Neural progenitor cell (in vitro differentiated cells): ENCODE measurements around the gene ST8SIA5. TPM values are rescaled to one million over a fixed set of nuclear protein-coding genes. Genes with fewer than 3 reads are reported as not detected.

Source experiments
- DNase-seq: peaks from one replicate; pipeline ENCODE4 v3.0.0-alpha.2; 2016; ENCODE audit warnings: low spot score
- H2AFZ ChIP-seq: fragments of 200-600 bp; sonication (generic); replicated peaks from 2 replicates; pipeline ENCODE4 v1.6.1; 2016; ENCODE audit warnings: antibody characterized with exemption
- H3F3A ChIP-seq: fragments of 200-600 bp; sonication (generic); 2 replicates; pipeline ENCODE4 v1.6.1; 2016; ENCODE audit warnings: antibody characterized with exemption, low read depth
- H3K27ac ChIP-seq: fragments of 200-600 bp; sonication (generic); 2 replicates; pipeline ENCODE4 v1.5.1; 2016; ENCODE audit warnings: mild to moderate bottlenecking
- H3K27me3 ChIP-seq: fragments of 200-600 bp; sonication (generic); 2 replicates; pipeline ENCODE4 v1.6.1; 2016; ENCODE audit warnings: mild to moderate bottlenecking, moderate library complexity
- H3K36me3 ChIP-seq: fragments of 200-600 bp; sonication (generic); 2 replicates; pipeline ENCODE4 v1.5.1; 2016
- H3K4me1 ChIP-seq: fragments of 200-600 bp; sonication (generic); 2 replicates; pipeline ENCODE4 v1.6.1; 2016; ENCODE audit warnings: mixed run types
- H3K4me2 ChIP-seq: fragments of 200-600 bp; sonication (generic); 2 replicates; pipeline ENCODE4 v1.6.1; 2016
- H3K4me3 ChIP-seq: fragments of 200-600 bp; sonication (generic); 2 replicates; pipeline ENCODE4 v1.5.1; 2016
- H3K79me2 ChIP-seq: fragments of 200-600 bp; sonication (generic); 2 replicates; pipeline ENCODE4 v1.6.1; 2016; ENCODE audit warnings: low read depth
- H3K9ac ChIP-seq: fragments of 200-600 bp; sonication (generic); 2 replicates; pipeline ENCODE4 v1.6.1; 2016
- H3K9me3 ChIP-seq: fragments of 200-600 bp; sonication (generic); 2 replicates; pipeline ENCODE4 v1.5.1; 2016; ENCODE audit warnings: low read depth
- H4K20me1 ChIP-seq: fragments of 200-600 bp; sonication (generic); 2 replicates; pipeline ENCODE4 v1.6.1; 2016; ENCODE audit warnings: low read depth
- H3K27ac Mint-ChIP-seq: 3 replicates; pipeline ENCODE4 v1.8.0; 2021; ENCODE audit warnings: mixed read lengths
- H3K27me3 Mint-ChIP-seq: 2 replicates; pipeline ENCODE4 v1.8.0; 2022; ENCODE audit warnings: low read depth, mild to moderate bottlenecking, inconsistent platforms, moderate library complexity, mixed read lengths; ENCODE audit not compliant: insufficient read depth
- H3K36me3 Mint-ChIP-seq: 3 replicates; pipeline ENCODE4 v1.8.0; 2021; ENCODE audit warnings: mixed read lengths
- H3K4me1 Mint-ChIP-seq: 3 replicates; pipeline ENCODE4 v1.8.0; 2021; ENCODE audit warnings: mixed read lengths
- H3K4me3 Mint-ChIP-seq: 3 replicates; pipeline ENCODE4 v1.8.0; 2021; ENCODE audit warnings: mild to moderate bottlenecking, moderate library complexity, mixed read lengths
- H3K9me3 Mint-ChIP-seq: 3 replicates; pipeline ENCODE4 v1.8.0; 2020; ENCODE audit warnings: mixed read lengths
- EZH2 ChIP-seq: fragments of 200-600 bp; sonication (generic); IDR thresholded peaks from 2 replicates; pipeline ENCODE4 v1.6.1; 2017; ENCODE audit warnings: antibody characterized with exemption, mild to moderate bottlenecking, moderate library complexity
- EZH2phosphoT487 ChIP-seq: fragments of 200-600 bp; sonication (generic); IDR thresholded peaks from 2 replicates; pipeline ENCODE4 v1.6.1; 2017; ENCODE audit warnings: antibody characterized with exemption
- total RNA-seq: library from RNA; depleted of rRNA; stranded (reverse); fragments of >200 nt; gene quantifications from 2 replicates; pipeline ENCODE4 v1.2.3, GENCODE V29; 2015; ENCODE audit warnings: low replicate concordance
- TF ChIP-seq, protein P1 (sequence below): fragments of 200-600 bp; sonication (generic); IDR thresholded peaks from 2 replicates; pipeline ENCODE4 v1.5.1; 2017; ENCODE audit warnings: antibody characterized with exemption, mild to moderate bottlenecking

The ST8SIA5 gene
- total RNA-seq, 1 donor from 2014 or later: 0.04 TPM

DNA sequence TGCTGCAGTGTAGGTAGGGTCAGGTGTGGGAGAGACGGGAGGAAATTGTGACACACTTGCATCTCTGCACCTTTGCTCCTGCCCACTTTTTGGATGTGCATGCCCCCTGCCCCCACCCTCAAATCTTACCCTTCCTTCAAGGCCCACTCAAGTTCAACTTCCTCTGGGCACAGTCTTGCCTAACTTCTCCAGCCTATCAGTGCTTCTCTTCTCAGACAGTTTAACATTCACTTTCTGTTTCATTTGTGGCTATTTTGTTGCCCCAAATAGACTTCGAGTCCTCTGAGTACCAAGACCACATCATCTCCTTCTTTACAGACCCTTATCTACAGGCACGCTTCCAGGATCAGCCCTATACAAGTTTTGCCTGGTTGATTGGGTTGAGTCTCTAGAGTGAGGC lies 2.7 kb downstream of the ST8SIA5 start:
- Mint-ChIP-seq H3K27me3 (peaks cover 49% of the 10 kb centered on the region), H3K9me3 (no peaks in the 10 kb centered on the region), H3K4me1 (peaks cover 15% of the 10 kb centered on the region), H3K4me3 (no peak overlapping the region), H3K36me3 (no peaks in the 10 kb centered on the region), H3K27ac (no peak overlapping the region)
- H4K20me1 ChIP-seq: peaks cover 35% of the 10 kb centered on the region
- no peaks in the 10 kb centered on the region for H3K36me3 ChIP-seq
- no peak overlapping the region for H3K4me2 ChIP-seq
- no peak overlapping the region for H3K9ac ChIP-seq
- DNase-seq: no peak
- peaks cover 33% of the 10 kb centered on the region for H3F3A ChIP-seq
- no peak overlapping the region for H3K4me3 ChIP-seq
- no peak overlapping the region for H3K27ac ChIP-seq
- H3K79me2 ChIP-seq: no peaks in the 10 kb centered on the region
- H3K9me3 ChIP-seq: no peaks in the 10 kb centered on the region
- H3K4me1 ChIP-seq: peaks cover 9% of the 10 kb centered on the region
- H2AFZ ChIP-seq: no peak overlapping the region
- TF ChIP-seq, protein P1, sequence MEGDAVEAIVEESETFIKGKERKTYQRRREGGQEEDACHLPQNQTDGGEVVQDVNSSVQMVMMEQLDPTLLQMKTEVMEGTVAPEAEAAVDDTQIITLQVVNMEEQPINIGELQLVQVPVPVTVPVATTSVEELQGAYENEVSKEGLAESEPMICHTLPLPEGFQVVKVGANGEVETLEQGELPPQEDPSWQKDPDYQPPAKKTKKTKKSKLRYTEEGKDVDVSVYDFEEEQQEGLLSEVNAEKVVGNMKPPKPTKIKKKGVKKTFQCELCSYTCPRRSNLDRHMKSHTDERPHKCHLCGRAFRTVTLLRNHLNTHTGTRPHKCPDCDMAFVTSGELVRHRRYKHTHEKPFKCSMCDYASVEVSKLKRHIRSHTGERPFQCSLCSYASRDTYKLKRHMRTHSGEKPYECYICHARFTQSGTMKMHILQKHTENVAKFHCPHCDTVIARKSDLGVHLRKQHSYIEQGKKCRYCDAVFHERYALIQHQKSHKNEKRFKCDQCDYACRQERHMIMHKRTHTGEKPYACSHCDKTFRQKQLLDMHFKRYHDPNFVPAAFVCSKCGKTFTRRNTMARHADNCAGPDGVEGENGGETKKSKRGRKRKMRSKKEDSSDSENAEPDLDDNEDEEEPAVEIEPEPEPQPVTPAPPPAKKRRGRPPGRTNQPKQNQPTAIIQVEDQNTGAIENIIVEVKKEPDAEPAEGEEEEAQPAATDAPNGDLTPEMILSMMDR: no peak
- peaks cover 58% of the 10 kb centered on the region for H3K27me3 ChIP-seq

DNA sequence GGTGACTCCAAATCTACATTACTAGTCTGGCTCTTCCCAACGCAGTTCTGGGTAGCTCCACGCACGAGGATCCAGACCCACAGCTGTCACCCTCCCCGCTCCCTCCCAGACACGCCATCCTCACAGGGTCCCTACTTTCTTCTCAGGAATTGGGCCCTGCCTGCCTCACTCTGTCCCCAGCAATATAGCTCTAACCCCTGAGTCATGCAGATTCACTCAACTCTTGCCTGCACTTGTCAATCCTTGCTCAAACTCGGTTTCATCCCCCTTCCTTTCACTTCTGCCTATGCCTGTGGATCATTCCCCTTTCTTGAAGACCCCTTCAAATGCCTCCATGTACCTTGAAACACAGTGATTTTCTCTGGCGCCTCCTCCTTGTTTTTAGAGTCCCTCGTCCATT lies 5.0 kb downstream of the ST8SIA5 start:
- H3K4me3 ChIP-seq: no peak overlapping the region
- H3K4me1 ChIP-seq: no peaks in the 10 kb centered on the region
- peaks cover 21% of the 10 kb centered on the region for H3F3A ChIP-seq
- no peak overlapping the region for H3K4me2 ChIP-seq
- H3K27me3 ChIP-seq: peaks cover 35% of the 10 kb centered on the region
- H2AFZ ChIP-seq: no peak overlapping the region
- H3K27ac Mint-ChIP-seq: no peak overlapping the region
- no peak for DNase-seq
- peaks cover 21% of the 10 kb centered on the region for H4K20me1 ChIP-seq
- no peak overlapping the region for H3K27ac ChIP-seq
- peaks cover 8% of the 10 kb centered on the region for H3K4me1 Mint-ChIP-seq
- no peak overlapping the region for H3K9ac ChIP-seq
- peaks cover 29% of the 10 kb centered on the region for H3K27me3 Mint-ChIP-seq
- no peaks in the 10 kb centered on the region for H3K9me3 ChIP-seq
- TF ChIP-seq, protein P1: no peak
- no peak for TF ChIP-seq EZH2
- no peak for TF ChIP-seq EZH2phosphoT487
- H3K9me3 Mint-ChIP-seq: no peaks in the 10 kb centered on the region
- H3K36me3 ChIP-seq: no peaks in the 10 kb centered on the region
- no peak overlapping the region for H3K4me3 Mint-ChIP-seq
- H3K79me2 ChIP-seq: no peaks in the 10 kb centered on the region
- H3K36me3 Mint-ChIP-seq: no peaks in the 10 kb centered on the region

DNA sequence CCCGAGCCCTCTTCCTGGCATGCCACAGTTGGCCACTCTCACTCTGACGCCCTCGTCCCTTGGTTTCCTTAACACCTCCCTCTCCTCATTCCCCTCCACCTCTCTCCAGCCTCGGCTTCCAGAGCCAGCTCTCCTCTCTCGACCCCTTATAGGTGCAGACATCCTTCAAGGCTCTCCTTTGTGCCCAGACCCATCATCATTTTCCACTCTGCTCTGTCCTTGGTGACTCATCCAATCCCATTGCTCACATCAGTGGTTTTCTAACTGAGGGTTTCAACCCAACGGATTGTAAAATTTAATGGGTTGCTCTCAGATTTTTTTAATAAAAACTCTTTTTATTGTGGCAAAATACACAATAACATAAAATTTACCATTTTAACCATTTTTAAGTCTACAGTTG lies 6.2 kb downstream of the ST8SIA5 start:
- Mint-ChIP-seq H3K36me3 (no peaks in the 10 kb centered on the region), H3K4me1 (peaks cover 4% of the 10 kb centered on the region), H3K9me3 (no peaks in the 10 kb centered on the region), H3K27me3 (peaks cover 24% of the 10 kb centered on the region), H3K4me3 (no peak overlapping the region), H3K27ac (no peak overlapping the region)
- Histone ChIP-seq H3K4me1 (no peaks in the 10 kb centered on the region), H3K36me3 (no peaks in the 10 kb centered on the region), H3K9ac (no peak overlapping the region), H3K79me2 (no peaks in the 10 kb centered on the region), H3K4me3 (no peak overlapping the region), H3K27me3 (peaks cover 23% of the 10 kb centered on the region), H2AFZ (no peak overlapping the region), H3K4me2 (no peak overlapping the region), H3F3A (peaks cover 10% of the 10 kb centered on the region), H3K9me3 (no peaks in the 10 kb centered on the region), H4K20me1 (peaks cover 11% of the 10 kb centered on the region), H3K27ac (no peak overlapping the region)
- DNase-seq: no peak
- no peak for TF ChIP-seq EZH2
- no peak for TF ChIP-seq EZH2phosphoT487
- TF ChIP-seq, protein P1: no peak

DNA sequence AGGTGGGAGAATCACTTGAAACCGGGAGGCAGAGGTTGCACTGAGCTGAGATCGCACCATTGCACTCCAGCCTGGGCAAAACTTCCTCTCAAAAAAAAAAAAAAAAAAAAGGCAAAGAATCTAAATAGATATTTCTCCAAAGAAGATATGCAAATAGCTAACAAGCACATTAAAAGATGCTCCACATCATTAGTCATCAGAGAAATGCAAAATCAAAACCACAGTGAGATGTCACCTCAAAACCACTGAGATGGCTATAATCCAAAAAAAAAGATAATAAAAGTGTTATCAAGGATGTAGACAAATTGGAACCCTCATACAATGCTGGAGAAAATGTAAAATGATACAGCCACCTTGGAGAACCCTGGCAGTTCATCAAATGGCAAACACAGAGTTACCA lies 8.4 kb downstream of the ST8SIA5 start:
- Mint-ChIP-seq H3K27me3 (peaks cover 16% of the 10 kb centered on the region), H3K36me3 (no peaks in the 10 kb centered on the region), H3K27ac (no peak overlapping the region), H3K4me1 (no peaks in the 10 kb centered on the region), H3K4me3 (no peak overlapping the region), H3K9me3 (no peaks in the 10 kb centered on the region)
- no peaks in the 10 kb centered on the region for H3K79me2 ChIP-seq
- no peak overlapping the region for H3K9ac ChIP-seq
- no peaks in the 10 kb centered on the region for H4K20me1 ChIP-seq
- H3K4me3 ChIP-seq: no peak overlapping the region
- H3K4me1 ChIP-seq: no peaks in the 10 kb centered on the region
- H3K27me3 ChIP-seq: peaks cover under 1% of the 10 kb centered on the region
- H3K9me3 ChIP-seq: no peaks in the 10 kb centered on the region
- TF ChIP-seq, protein P1: no peak
- TF ChIP-seq EZH2phosphoT487: no peak
- no peak for TF ChIP-seq EZH2
- no peak for DNase-seq
- H2AFZ ChIP-seq: no peak overlapping the region
- no peak overlapping the region for H3K4me2 ChIP-seq
- H3K36me3 ChIP-seq: no peaks in the 10 kb centered on the region
- H3K27ac ChIP-seq: no peak overlapping the region
- no peaks in the 10 kb centered on the region for H3F3A ChIP-seq
